Measurements from ENCODE around the gene NRIP1.
A peak's percentile ranks its signal among the peaks of the same experiment; 100 is the strongest.

The NRIP1 gene, protein sequence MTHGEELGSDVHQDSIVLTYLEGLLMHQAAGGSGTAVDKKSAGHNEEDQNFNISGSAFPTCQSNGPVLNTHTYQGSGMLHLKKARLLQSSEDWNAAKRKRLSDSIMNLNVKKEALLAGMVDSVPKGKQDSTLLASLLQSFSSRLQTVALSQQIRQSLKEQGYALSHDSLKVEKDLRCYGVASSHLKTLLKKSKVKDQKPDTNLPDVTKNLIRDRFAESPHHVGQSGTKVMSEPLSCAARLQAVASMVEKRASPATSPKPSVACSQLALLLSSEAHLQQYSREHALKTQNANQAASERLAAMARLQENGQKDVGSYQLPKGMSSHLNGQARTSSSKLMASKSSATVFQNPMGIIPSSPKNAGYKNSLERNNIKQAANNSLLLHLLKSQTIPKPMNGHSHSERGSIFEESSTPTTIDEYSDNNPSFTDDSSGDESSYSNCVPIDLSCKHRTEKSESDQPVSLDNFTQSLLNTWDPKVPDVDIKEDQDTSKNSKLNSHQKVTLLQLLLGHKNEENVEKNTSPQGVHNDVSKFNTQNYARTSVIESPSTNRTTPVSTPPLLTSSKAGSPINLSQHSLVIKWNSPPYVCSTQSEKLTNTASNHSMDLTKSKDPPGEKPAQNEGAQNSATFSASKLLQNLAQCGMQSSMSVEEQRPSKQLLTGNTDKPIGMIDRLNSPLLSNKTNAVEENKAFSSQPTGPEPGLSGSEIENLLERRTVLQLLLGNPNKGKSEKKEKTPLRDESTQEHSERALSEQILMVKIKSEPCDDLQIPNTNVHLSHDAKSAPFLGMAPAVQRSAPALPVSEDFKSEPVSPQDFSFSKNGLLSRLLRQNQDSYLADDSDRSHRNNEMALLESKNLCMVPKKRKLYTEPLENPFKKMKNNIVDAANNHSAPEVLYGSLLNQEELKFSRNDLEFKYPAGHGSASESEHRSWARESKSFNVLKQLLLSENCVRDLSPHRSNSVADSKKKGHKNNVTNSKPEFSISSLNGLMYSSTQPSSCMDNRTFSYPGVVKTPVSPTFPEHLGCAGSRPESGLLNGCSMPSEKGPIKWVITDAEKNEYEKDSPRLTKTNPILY (N-terminal part only)

DNA sequence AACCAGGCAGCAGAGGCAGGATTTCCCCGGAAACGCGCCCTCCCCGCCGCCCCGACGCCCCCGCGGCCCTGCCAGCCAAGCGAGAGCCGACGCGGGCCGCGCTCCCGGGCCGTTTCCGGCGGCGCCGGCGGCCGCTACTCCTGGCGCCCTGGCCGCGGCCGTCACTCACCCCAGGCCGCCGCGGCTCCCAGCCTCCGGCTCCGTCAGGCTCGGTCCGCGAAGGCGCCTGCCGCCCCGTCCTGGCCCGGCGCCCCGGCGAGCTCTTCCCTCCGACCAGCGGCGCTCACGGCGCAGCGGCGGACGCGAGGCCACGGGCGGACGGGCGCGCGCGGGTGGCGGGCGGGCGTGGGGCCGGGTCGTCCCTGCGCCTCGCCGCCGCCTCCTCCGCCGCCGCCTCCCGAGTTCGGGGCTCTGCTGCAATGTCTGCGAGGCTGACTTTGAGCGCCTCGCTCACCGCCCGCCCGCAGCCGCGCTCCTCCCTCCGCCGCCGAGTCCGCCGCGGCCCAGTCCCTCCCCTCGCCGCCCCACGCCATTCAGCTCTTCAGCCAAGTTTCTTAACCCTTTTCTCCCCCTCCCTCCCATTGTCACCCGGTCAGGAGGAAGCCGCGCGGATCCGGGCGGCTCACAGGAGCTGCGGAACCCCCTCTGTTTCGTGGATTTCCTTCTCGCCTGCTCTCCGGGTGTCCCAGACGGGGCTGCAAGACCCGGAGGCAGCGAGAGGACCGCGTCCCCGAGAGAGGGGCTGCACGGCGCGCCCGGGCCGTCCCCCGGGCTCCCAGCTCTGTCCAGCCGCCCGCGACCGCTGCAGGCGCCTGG, at the start of gene NRIP1:
Gene NRIP1, minus strand, starts transcription at position 425 of the 816 bp plus-strand sequence. CDS start 96,808 bp downstream, outside the sequence.
- peak; percentile 42 to 66 for DNase-seq

- no peak for DNase-seq
Observed at GRCh38 chr21:15112858-15113257, 48.1 kb upstream of the NRIP1 start.

DNA sequence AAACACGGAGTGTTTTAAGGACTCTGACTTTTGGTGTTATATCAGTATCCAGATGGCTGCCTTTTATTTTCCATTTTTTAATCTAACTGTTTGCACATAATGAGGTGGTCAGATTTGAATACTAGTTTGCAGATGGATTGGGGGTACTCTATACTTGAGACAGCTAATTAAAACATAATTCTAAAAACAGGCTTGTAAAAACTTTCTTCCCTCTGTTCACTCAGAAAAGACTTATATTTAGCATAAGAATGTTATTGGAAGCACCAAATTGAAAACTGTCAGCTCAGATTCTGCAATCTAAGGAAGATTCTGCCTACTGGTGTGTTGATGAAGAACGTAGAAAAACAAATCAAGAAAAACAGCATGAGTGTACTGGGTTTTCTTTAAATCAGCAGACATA, 44.0 kb upstream of the NRIP1 start:
- DNase-seq, result no peak

- no peak for DNase-seq
Observed at GRCh38 chr21:15104470-15104869, 39.7 kb upstream of the NRIP1 start.

DNA sequence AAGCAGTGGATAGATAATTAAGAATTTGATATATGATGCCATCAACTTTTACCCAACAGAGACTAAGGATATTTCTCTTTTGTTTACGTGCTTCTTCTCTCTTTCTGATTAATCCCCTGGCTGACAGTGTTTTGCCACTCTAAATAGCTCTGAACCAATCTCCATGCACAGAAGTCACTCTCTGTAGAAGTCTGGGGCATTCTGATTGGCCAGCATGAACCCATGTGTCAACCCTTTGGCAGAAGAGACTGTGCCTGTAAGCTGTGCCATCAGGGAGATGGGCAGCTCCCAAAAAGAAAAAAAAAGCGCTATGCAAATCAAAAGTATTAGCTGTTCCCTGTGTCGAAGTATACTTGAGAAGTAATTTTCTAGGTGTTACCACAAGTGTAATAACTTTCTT, 34.1 kb upstream of the NRIP1 start:
- DNase-seq, result no peak

- no peak for DNase-seq
Observed at GRCh38 chr21:15098181-15098580, 33.4 kb upstream of the NRIP1 start.

DNA sequence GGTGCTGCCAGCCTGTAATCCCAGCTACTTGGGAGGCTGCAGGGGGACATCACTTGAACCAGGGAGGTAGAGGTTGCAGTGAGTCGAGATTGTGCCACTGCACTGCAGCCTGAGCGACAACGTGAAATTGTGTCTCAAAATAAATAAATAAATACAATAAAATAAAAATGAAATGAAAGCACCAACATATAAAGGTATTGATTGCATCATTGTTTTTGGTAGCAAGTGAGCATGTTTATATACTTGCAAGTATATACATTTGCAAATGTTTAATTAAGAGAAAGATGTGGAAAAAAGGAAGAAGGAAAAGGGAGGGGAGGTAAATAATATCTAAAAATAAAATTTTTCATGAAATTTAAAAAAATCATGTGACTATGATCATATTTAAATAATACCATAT, 32.8 kb upstream of the NRIP1 start:
- DNase-seq, result no peak

- DNase-seq, result no peak
Observed at GRCh38 chr21:15096146-15096545, 31.3 kb upstream of the NRIP1 start.

- DNase-seq, result no peak
Observed at GRCh38 chr21:15095326-15095725, 30.5 kb upstream of the NRIP1 start.

GRCh38 chr21:15094706-15095105, 29.9 kb upstream of the NRIP1 start:
- DNase-seq, result no peak

DNA sequence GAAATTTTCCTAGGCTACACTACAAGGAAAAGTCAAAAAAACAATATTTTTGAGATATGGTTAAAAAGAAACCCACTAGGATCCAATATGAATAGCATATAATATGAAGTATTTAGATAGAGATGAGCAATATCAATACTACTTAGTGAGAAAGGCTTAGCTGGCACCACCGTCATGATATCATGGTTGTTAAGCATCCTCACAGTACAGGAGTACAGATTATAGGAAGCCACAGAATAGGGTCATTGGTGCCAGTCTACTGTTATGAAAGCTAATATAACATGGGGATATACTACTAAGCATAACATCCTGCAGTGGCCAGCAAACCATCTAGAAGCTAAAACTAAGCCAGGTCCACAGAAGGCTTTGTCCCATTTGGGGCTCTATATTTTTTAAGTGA, 28.4 kb upstream of the NRIP1 start:
- no peak for DNase-seq

DNA sequence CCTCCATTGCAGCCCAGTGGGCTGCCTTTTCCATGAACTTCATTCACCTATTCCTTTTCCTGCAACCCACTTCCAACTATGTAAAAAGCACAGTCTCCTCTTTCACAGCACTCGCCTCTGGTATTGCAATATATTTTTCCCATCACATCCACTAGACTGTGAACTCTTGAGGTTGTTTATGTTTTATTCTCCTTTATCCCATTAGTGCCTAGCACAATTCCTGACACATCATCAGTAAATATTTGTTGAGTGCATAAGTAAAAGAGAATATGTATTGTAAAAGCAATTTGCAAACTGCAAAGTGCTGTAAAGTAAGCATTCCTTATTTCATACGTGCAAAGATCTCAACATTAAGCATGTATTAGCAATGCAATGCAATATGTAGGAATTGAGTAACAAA, 27.9 kb upstream of the NRIP1 start:
- DNase-seq, result no peak

DNA sequence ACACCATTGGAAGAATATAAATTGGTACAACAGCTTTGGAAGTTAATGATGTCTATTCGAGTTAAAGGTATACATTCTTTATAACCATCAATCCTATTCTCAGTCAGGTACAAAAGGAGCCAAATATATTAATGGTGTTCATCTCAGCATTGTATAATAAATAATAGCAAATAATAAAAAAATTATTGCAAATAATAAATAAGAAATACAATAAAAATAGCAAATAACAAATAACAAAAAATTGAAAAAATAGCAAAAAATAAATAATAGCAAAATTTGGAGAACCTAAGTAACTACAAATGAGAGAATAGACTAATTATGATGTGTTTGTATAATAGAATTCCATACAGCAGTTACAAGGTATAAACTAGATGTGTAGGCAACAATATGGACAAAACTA, 25.6 kb upstream of the NRIP1 start:
- no peak for DNase-seq

- no peak for DNase-seq
Observed at GRCh38 chr21:15088488-15088887, 23.7 kb upstream of the NRIP1 start.

- no peak for DNase-seq
Observed at GRCh38 chr21:15084668-15085067, 19.9 kb upstream of the NRIP1 start.

DNA sequence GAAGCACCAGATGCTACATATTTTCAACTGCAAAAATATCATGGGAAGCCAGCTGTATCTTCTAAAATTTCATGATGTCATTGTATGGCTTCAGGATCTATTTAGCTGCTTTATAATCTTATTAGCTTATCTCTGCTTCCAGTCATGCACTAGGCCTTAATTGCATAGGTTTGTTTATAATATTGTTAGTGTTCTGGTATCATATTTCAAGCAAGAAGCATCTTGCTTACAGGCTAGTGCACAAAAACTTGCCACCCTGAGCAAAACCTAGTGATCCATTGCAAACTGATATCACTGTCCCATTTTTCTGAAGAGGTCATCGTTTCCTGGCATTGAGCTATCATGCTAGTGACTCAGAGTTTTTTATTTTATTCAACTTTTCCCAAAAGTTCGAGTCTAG, 15.7 kb upstream of the NRIP1 start:
- no peak for DNase-seq

- DNase-seq, result no peak
Observed at GRCh38 chr21:15079269-15079668, 14.5 kb upstream of the NRIP1 start.

DNA sequence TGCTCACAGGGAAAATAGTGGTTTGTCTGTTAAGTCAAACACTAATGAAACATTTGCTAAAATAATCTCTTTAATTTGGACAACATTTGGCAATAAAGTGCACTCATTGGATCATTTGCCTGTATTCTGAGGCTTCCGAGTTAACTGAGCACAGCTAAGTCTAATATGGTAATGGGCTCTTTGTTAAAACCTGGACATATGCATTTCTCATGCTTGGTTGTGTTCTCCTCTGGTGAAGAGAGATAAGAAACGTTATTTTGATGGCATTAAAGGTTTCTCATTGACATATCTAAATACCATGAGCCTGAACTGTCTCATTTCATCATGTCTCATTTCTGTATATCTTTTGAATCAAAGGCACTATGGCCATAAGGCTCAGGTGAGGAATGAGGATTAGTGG, 13.4 kb upstream of the NRIP1 start:
- DNase-seq, result no peak

DNA sequence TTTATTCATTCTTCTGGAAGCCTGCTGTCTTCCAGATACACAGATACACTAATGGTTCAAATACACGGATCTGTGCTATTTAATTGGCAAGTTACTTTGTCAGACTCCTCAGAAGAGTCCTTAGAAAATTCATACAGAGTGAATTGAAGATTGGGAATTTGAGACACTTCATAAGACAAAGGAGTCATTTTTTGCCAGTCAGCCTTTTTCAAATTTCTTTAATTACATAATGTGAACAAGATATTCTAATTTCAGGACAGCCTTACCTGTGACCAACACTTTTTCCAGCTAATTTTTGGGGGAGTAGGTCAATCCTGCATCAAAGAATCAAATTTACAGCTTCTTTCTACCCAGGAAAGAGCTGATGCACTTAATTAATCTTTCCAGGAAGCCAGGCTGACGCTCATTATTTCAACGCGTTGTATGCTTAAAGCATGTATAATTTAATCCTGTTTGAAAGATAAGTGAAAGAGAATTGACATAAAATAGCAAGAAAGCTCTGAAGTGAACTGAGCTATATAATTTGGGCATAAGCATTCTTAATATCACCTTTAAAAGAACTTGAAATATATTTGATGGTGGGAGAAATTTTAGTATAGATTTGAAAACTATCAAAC, 12.8 kb upstream of the NRIP1 start:
- no peak for DNase-seq

GRCh38 chr21:15076730-15077129, 11.9 kb upstream of the NRIP1 start:
- no peak for DNase-seq

DNA sequence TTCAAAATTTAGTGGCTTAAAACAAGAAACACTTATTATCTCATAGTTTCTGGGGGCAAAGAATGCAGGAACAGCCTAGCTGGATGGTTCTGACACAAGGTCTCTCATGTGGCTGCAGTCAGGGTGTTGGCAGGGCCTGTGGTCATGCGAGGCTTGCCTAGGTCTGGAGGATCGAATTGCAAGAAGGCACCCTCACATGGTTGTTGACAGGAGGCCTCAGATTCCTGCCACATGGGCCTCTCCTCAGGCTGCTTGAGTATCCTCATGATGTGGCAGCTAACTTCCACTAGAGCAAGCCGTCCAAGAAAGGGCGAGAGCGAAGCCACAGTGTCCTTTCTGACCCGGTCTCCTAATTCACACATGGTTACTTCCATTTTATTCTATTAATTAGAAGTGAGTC, 6.2 kb upstream of the NRIP1 start:
- no peak for DNase-seq

GRCh38 chr21:15066123-15066575, 1.3 kb upstream of the NRIP1 start:
- DNase-seq, result peak in 1 of 2 experiments; percentile 52
